GM18870 (cell line): ENCODE measurements around the gene KCNH4.
A peak's percentile ranks its signal among the peaks of the same experiment; 100 is the strongest.
"Not testable (repeated sequence)": the region's sequence is repeated elsewhere in the genome, so short reads cannot be mapped to it uniquely, and the experiment has no call there.

Experiments
- ATAC-seq: cut with Tn5 transposase; IDR thresholded peaks from one replicate; pipeline ENCODE4 v1.9.1; 2021; ENCODE audit warnings: moderate library complexity; ENCODE audit not compliant: unreplicated experiment

Gene KCNH4

GRCh38 chr17:42197564-42198156 lies 16.7 kb upstream of the KCNH4 start:
- no peak for ATAC-seq

GRCh38 chr17:42193969-42194899 lies 13.3 kb upstream of the KCNH4 start, which contains the start of gene GHDC:
Gene GHDC, minus strand, starts transcription at chr17:42194494. Its CDS starts 913 bp downstream, at chr17:42193581.
- ATAC-seq: peak; percentile 57

- no peak for ATAC-seq
Measured at GRCh38 chr17:42193216-42193968, 12.4 kb upstream of the KCNH4 start.

- no peak for ATAC-seq
Measured at GRCh38 chr17:42192189-42193126, 11.5 kb upstream of the KCNH4 start.

- ATAC-seq: no peak
Measured at GRCh38 chr17:42191275-42191608, 10.3 kb upstream of the KCNH4 start.

- no peak for ATAC-seq
Measured at GRCh38 chr17:42190491-42191274, 9.7 kb upstream of the KCNH4 start.

GRCh38 chr17:42189651-42189965 lies 8.7 kb upstream of the KCNH4 start:
- no peak for ATAC-seq

- no peak for ATAC-seq
Measured at GRCh38 chr17:42188749-42189650, 8.1 kb upstream of the KCNH4 start.

GRCh38 chr17:42187833-42188232 lies 6.9 kb upstream of the KCNH4 start:
- ATAC-seq: no peak

- not testable (repeated sequence) for ATAC-seq
Measured at GRCh38 chr17:42186191-42186590, 5.2 kb upstream of the KCNH4 start.

GRCh38 chr17:42185621-42185930 lies 4.6 kb upstream of the KCNH4 start:
- ATAC-seq: no peak

GRCh38 chr17:42184713-42185620 lies 4.0 kb upstream of the KCNH4 start, which contains the start of gene HCRT:
Gene HCRT, minus strand, starts transcription at chr17:42185452. Its CDS starts 87 bp downstream, at chr17:42185365.
- no peak for ATAC-seq

- peak; percentile 45 for ATAC-seq
Measured at GRCh38 chr17:42183741-42184711, 3.1 kb upstream of the KCNH4 start.

GRCh38 chr17:42182927-42183734 lies 2.2 kb upstream of the KCNH4 start:
- no peak for ATAC-seq

- ATAC-seq: no peak
Measured at GRCh38 chr17:42181851-42182207, 887 bp upstream of the KCNH4 start.

GRCh38 chr17:42180411-42180921 lies 476 bp downstream of the KCNH4 start:
- no peak for ATAC-seq
